B cell (primary cell): Measurements from ENCODE around the gene AFG1L.

Experiments
- EZH2 ChIP-seq: IDR thresholded peaks from 2 replicates; pipeline ENCODE4 v1.6.1; 2012; ENCODE audit warnings: borderline replicate concordance, low read depth, mild to moderate bottlenecking, moderate library complexity, low read length; ENCODE audit not compliant: insufficient read depth, poor library complexity, severe bottlenecking
- TF ChIP-seq, protein P1 (sequence below): fragments of 200-600 bp; IDR thresholded peaks from one replicate; pipeline ENCODE4 v1.8.0; 2022; ENCODE audit warnings: antibody characterized with exemption, mild to moderate bottlenecking

DNA sequence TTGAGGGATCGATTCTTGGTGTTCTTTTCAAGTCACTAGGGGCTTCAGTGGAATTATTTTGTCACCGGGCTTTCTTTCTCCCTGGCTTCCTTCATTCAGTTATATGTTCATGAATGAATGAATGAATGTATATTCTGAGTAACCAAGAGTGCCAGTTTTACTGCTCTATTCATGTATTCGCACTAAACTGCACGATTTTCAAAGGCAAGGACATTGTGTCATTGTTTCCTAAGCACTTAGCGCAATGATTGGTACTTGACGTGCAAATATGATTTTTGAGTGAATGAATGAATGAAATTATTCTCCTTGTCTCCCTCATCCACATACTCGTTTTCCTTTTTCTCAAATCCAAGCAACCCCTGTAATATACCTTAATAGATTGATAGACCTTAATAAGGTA, 822 bp downstream of the AFG1L start:
- TF ChIP-seq, protein P1, sequence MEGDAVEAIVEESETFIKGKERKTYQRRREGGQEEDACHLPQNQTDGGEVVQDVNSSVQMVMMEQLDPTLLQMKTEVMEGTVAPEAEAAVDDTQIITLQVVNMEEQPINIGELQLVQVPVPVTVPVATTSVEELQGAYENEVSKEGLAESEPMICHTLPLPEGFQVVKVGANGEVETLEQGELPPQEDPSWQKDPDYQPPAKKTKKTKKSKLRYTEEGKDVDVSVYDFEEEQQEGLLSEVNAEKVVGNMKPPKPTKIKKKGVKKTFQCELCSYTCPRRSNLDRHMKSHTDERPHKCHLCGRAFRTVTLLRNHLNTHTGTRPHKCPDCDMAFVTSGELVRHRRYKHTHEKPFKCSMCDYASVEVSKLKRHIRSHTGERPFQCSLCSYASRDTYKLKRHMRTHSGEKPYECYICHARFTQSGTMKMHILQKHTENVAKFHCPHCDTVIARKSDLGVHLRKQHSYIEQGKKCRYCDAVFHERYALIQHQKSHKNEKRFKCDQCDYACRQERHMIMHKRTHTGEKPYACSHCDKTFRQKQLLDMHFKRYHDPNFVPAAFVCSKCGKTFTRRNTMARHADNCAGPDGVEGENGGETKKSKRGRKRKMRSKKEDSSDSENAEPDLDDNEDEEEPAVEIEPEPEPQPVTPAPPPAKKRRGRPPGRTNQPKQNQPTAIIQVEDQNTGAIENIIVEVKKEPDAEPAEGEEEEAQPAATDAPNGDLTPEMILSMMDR = no peak
- no peak for TF ChIP-seq EZH2
